GM18951 (cell line): ENCODE results near the gene ATP8B2.

Experiments used
- POLR2A ChIP-seq: IDR thresholded peaks from 4 replicates; pipeline ENCODE4 v1.6.1; 2011; ENCODE audit warnings: mild to moderate bottlenecking; ENCODE audit not compliant: insufficient read length, insufficient read depth; ENCODE audit errors: extremely low read depth
- in situ Hi-C: fragments of 300-500 bp; cut with MboI; formaldehyde crosslinking; loops from one replicate; pipeline ENCODE4 v1.12.0; 2022; ENCODE audit warnings: low sequenced_read_pairs, mixed read lengths, inconsistent platforms; ENCODE audit not compliant: unreplicated experiment

ATP8B2 gene

DNA sequence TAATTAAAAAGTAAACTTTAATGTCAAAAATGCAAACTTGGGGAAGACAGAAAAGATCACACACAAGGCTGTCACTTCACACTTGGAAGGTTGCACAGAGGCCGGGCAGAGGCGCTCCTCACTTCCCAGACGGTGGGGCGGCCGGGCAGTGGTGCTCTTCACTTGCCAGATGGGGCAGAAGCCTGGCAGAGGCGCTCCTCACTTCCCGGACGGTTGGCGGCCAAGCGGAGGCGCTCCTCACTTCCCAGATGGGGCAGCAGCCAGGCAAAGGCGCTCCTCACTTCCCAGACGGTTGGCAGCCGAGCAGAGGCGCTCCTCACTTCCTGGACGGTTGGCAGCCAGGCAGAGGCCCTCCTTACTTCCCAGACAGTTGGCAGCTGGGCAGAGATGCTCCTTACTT, 54.0 kb downstream of the ATP8B2 start:
- no peak for TF ChIP-seq POLR2A
- in situ Hi-C loops = no loop called here

DNA sequence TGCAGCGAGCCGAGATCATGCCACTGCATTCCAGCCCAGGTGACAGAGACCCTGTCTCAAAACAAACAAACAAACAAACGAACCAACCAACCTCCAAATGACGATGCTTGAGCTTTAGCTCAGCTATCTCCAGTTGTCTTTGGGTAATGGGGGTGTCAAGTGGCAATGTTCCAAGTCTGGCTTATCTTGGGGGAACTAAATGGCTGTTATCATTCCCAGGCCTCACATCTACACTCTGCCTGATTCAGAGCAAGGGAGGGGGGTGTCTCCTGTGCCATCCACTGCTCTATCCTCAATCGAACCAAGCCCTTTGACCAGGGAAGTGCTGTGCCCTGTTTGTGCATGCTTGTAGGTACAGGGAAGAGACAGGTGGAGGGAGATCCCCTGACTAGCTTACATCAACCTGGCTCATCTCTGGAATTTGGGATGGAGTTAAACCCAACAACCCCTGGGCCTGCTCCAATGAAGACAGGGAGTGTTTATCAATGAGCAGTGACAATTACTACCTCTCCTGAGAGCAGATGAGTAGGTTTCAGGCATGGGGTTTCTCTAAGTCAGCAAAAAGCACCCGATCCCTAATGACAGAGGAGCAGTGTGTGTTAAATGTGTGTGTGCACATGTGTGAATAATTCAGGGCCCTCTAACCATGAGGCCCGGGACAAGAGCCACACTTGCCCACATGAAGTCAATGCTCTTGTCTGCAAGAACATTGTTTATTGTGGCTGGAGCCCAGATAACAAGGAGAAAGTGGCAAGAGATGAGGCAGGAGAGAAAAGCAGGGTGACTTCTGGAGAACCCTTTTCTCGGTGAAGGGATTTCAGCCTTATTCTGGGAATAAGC, 59.5 kb downstream of the ATP8B2 start:
- in situ Hi-C loops = no loop called here
- TF ChIP-seq POLR2A = no peak

DNA sequence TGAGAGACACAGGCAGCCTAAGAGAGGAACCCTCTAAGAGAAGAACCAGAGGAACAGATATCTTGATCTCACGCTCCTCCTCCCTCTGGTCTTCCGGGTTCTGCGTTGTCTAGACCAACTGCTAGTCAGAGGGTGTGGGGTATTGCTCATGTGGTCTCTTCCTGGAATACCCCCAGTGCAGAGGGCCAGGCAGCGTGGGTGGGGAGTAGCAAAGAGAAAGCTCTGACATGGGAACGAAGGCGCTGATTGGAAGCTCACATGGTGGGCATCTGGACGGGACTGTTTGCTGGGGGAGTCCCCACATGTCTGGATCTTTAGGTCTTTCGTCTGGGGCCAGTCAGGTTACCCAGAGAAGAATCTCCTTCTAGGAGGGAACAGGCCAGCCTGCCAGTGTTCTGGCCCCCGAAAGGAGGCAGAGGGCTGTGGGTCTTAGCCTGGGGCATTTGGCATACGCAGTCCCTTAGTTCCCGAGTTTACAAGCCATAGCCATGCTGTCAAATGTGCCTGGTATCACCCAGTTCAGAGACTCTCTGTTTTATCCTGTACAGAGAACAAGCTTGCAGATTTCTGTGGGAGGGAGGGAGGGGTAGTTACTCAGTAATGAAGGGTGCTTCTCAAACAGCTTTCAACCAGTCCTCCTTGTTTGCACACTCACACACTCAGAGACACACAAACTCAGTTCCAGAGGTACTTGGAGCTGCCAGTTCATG, 61.5 kb downstream of the ATP8B2 start:
- in situ Hi-C loops = no loop called here
- TF ChIP-seq POLR2A = peak; percentile 36

DNA sequence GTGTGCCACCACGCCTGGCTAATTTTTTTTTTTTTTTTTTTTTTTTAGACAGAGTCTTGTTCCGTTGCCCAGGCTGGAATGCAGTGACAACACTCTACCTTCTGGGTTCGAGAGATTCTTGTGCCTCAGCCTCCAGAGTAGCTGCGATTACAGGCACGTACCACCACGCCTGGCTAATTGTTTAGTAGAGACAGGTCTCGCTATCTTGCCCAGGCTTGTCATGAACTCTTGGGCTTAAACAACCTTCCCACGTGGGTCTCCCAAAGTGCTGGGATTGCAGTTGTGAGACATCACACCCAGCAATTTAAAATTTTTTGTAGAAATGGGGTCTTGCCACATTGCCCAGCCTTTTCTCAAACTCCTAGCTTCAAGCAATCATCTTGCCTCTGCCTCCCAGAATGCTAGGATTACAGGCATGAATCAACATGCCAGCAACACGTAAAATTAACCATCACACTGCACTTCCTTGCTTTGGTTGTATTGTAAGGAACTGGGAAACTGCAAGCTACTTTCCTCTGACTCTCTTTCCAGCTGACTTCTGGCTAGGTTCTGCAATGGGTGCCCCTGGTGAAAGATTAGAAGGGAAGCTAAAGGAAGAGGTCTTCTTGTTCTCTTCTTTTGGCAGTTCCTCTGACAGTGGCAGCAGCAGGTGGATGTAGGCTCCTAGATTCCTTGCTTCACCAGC, 65.9 kb downstream of the ATP8B2 start:
- no peak for TF ChIP-seq POLR2A
- in situ Hi-C loops = no loop called here

DNA sequence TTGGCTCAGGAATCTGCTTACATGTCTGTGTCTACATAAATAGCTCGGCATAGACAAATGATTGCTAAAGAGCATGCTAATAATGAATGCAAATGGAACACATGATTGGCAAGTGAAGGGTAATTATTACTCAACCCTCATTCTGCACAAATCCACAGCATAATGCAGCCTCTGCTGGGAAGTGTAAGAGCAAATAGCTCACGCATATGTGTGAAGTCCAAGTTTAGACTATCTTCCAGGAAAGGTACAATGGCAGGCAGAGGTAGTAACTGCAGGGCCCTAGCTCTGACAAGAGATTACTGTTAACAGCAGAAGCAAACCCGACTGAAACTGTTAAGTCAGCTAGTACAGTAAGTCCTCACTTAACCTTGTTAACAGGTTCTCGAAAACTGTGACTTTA, 72.8 kb downstream of the ATP8B2 start:
- TF ChIP-seq POLR2A = no peak
- in situ Hi-C loops = no loop called here

DNA sequence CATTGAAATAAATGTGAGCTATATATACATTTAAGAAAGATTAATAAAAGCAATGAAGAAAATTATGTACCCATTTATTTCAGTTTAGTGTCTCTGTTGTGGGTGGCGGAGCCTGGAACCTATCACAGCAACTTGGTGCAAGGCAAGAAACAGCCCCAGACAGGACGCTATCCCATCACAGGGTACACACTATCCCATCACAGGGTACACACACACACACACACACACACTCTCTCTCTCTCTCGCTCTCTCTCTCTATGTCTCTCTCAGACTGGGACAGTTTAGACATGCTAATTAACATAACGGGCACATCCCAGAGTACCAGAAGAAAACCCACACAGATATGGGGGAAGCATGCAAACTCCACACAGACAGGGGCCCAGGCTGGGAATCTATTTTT, 73.4 kb downstream of the ATP8B2 start:
- TF ChIP-seq POLR2A = no peak
- in situ Hi-C loops = no loop called here

DNA sequence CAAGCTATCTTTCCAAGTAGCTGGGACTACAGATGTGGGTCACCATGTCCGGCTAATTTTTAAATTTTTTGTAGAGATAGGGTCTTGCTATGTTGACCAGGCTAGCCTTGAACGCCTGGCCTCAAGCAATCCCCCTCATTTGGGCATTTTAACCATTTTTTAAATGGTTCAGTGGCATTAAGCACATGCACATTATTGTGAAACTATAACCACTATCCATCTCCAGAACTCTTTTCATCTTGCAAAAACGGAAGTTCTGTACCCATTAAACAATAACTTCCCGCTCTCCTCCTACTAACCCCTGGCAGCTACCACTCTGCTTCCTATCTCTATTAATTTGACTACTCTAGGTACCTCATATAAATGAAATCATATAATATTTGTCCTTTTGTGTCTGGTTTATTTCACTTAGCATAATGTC, 75.1 kb downstream of the ATP8B2 start:
- no peak for TF ChIP-seq POLR2A

More for the DNA sequence above, 75.1 kb downstream of the ATP8B2 start:
- in situ Hi-C loops = no loop called here
